Ureter (tissue), 1 donor: ENCODE measurements around the gene PDLIM5. TPM values are rescaled to one million over a fixed set of nuclear protein-coding genes. Genes with fewer than 3 reads are reported as not detected.

Source experiments
- DNase-seq: peaks from one replicate; pipeline ENCODE4 v3.0.0-alpha.2; 2020; ENCODE audit warnings: low spot score
- total RNA-seq: library from RNA; stranded (reverse); gene quantifications from one replicate; pipeline ENCODE4 v1.2.4, GENCODE V29; 2023
- donor health status: DM: yes; HTN: yes; CAD: no.

Gene PDLIM5
- total RNA-seq, 1 donor from 2014 or later: 210 TPM

DNA sequence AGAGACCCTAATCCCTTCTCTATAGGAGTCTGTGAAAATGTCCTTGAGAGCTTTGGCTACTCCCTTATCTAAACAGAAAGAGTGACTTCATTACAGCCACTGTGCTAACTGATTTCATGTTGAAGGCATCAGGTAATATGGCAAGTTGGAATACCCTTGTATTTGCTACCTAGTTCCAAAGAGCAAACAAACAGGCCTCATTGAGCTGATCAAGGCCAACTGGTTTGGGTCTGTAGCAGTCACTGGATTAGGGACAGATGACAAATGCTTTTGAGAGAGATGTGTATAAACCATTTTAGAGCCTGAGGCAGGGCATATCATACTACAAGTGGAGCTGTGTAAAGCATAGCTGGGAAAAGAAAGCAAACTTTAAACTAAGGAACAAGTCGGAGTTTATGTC is 22.9 kb upstream of the PDLIM5 start:
- no peak for DNase-seq

DNA sequence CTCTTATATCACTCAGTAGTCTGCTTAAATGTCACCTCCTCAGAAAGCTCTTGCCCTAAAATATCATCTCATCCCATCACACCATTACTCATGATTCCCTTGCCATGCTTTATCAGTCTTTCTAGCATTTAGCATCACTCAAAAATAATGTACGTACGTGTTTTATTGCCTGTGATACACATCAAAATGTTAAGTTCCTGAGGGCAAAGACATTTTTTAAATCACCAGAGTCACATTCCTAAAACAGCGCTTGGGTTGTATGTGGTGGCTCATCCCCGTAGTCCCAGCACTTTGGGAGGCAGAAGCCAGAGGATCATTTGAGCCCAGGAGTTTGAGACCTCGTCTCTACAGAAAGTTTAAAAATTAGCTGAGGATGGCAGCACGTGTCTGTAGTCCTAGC is 21.3 kb upstream of the PDLIM5 start:
- no peak for DNase-seq

DNA sequence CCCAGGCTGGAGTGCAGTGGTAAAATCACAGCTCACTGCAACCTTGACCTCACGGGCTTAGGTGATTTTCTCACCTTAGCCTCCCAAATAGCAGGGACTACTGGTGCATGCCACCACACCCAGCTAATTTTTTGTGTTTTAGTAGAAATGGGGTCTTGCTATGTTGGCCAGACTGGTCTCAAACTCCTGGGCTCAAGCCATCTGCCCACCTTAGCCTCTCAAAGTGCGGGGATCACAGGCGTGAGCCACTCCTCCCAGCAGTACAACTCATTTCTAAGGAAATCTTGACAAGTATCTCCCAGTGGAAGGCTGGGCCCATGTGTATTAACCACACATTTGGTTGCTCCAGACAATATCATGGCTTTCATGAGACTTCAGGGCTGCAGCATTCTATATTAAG is 20.4 kb upstream of the PDLIM5 start:
- no peak for DNase-seq

DNA sequence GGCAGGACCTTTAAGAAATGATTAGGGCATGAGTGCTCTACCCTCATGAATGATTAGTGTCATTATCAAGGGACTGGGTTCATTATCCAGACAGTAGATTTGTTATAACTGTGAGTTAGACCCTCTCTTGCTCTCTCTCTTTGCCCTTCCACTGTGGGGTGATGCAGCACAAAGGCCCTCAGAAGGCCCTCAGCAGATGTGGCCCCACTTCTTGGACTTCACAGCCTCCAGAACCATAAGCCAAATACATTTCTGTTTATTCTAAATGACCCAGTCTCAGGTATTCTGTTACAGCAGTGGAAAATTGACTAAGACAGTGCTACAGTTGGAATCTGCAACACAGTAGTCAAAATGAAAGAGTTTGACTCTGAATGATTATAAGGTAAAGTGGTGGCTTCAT is 17.2 kb upstream of the PDLIM5 start:
- DNase-seq: no peak

DNA sequence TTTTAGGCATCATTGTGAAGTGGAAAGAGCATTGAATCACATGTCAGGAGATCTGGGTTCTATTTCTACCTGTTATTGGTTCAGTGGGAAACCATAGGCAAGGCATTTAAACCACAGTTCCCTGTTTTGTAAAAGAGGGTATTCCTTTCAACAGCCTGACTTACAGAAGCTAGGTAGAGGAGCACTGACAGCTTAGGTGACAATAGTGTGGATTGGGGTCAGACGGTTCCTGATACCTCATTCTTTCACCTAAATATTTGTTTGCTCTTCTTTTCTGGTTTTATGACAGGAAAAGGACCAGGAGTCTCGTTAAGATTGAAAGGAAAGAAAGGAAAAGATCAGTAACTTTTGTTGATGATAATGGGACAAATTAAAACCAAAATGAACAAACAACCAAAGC is 15.9 kb upstream of the PDLIM5 start:
- DNase-seq: no peak

DNA sequence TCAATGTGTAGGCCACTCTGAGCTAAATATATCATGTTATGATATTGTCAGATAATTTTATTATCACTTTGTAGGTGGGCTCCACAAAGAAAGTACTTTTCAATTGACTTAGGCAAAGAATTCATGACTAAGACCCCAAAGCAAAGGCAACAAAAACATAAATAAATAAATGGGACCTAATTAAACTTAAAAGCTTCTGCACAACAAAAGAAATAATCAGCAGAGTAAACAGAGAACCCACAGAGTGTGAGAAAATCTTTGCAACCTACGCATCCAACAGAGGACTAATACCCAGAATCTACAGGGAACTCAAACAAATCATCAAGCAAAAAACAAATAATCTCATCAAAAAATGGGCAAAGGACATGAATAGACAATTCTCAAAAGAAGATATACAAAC is 15.2 kb upstream of the PDLIM5 start:
- no peak for DNase-seq

DNA sequence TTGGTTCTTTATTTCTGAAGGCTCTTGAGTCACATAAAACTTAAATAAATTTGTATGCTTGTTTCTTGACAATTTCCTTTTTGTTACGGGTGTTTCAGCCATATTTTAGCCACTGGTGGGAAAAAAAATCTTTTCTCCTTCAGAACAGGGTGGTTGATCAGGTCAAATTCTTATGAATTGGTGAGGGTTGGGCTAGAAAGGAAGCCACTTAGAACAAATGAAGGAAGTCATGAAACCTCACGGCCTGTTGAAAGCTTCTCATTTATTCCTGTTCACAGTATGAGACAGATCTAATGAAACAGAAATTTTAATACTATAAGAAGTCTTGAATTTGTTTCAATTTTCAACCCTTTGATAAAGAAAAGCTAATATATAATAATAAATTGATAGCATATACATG is 12.1 kb upstream of the PDLIM5 start:
- DNase-seq: no peak

DNA sequence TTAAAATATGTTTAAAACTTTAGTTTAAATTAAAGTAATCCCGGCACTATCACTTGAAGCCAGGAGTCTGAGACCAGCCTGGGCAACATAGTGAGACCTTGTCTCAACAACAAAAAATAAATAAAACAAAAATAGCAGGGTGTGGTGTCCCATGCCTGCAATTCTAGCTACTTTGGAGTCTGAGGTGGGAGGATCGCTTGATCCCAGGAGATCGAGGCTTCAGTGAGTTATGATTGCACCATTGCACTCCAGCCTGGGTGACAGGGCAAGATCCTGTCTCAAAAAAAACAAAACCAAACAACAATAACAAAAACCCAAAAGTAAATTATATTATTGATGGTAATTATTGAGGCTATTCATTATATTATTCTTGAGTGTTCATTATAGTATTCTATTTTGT is 9.9 kb upstream of the PDLIM5 start:
- no peak for DNase-seq

DNA sequence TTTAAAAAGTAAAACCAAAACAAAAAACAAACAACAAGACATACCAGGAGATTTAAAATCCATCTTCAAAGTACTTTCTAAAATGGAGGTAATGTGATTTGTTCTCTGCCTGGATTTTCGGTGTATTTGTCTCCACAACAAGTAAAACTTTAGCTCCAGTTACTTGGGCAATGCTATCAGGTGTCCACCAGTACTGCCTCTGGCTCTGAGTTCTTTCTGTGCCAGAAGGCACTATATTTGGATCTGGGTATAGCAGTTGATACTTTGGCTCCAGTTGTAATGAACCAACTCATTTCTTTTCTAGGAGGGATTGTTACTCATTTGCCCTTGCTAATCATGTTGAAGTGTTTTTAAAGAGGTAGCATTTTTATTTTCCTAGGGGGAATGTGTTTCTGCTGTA is 9.5 kb upstream of the PDLIM5 start:
- no peak for DNase-seq

DNA sequence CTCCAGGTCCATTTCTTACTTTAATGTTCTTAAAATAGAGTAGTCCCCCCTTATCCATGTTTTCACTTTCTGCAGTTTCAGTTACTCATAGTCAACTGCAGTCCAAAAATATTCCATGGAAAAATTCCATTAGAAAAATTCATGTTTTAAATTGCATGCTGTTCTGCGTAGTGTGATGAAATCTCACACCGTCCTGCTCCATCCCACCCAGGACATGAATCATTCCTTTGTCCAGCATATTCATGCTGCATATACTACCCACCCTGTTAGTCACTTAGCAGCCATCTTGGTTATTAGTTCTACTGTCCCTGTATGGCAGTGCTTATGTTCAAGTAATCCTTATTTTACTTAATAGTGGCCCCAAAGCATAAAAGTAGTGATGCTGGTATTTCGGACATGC is 5.4 kb upstream of the PDLIM5 start:
- DNase-seq: no peak

DNA sequence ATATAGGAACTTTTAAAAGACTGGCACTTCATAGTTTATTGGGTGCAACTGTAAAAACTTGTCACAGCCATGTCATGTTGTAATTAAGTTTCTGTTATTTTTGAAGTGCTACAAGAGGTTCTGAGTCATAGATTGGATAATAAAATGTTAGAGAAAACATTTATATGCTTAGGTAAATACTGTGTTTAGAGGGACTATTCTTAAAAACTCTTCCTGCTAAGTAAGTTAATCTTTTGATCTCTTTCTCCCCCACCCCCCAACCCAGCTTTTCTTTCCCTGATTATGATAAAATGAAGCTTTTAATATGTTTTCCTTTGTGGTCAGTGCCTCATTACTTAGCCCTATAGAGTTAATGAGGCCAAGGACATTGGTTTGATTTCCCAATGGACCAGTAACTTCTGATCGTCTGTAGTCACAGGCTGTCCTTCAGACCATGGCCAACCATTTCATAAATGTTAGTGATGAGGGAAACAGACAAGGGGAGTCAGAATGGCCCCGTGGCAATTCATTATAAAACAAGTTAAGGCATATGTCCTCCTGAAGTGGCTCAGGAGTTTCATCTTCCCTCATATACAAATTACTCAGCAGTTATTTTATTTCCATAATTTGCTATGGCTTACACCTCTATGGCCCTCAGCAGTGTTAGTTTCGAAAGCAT is 3.9 kb upstream of the PDLIM5 start:
- no peak for DNase-seq

DNA sequence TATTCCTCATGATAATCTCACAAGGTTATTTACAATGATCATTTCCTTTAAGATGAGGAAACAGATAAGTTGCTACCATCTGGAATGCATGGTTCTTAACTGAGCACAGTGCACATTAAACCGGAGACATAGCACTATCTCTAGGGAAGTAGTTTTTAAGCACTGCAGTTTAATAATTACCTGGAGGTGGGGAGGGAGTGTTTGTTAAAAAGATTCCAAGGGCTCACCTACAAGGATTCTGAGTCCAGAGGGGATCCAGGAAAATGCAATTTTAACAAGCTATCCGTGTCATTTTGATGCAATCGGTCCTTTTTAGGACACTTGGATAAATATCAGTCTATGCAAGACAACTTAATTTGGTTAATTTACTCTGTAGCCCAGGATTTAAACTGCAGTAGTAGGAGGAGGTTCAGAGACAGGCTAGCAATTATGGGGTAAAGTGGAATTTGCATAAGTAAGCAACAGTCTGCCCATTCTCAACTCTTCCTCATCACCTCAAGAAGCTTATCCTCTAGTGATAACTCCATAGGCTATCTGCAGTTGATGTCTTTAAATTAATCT is 2.8 kb upstream of the PDLIM5 start:
- DNase-seq: no peak

DNA sequence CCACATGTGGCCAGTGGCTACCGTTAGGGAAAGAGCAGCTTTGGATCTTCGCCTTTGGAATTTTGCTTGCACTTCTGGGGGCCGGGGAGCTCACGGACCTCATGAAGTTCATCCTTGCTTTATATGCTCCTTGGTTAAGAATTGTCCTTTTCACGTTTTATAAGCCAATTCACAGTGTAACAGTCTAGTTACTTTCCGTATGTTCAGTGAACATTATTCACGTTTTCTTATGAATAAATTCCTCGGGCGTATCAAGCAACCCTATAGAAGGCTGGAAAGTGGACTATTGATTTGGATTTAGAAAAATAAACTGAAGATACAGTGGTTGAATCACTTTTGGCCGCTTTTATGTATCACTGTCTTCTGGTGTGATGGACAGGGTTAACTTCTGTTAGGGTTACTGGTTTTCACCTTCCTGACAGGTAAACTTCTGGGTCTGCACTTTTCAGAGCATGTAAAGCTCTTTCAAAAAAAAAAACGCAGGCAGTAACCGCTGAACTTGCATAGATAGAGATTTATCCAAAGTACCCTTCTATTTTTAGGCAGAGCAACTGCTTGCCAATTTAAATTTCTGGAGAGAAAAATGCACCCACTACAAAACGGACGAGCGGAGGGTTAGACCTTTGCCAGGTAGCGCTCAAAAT is 569 bp upstream of the PDLIM5 start:
- DNase-seq: no peak

DNA sequence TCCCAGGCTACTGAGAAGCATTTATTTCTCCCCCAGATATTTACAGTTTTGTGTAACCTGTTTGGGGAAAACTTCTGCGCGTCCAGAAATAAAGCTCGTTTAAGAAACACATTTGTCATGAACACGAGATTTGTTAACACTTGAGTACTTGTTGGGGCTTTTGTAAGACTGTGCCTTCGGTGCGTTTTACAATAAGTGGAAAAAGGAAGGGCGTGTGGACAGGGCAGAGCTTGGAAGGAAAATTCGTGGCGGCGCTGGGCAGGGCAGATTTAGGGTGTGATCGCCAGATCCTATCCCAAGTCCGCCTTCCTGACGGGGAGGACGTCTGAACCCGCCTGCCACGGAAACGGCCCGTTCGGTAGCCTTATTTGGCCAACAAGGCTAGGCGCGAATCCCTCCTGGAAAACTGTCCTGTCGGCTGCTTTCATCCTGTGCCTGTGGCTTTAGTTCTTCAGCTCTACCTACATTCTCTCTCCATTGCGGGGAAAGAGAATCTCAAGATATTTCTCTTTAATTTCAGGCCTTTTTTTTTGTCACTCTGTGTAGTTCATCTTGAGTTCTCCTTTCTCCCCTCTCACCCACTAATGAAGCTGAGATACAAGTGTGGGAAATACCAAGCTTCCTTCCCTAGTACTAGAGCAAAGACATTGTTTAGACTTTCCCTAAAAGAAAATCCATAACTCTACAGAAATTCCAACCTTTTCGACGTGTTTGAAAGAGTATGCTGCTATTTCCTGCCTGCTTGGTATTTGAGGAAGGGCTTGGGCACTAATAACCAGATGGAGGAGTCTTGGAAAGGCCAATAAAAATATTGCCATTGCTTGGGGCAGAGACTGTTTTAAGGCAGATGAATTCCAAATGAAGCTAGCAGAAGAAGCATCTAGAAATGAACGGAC is 982 bp downstream of the PDLIM5 start:
- DNase-seq: peak; percentile 87

DNA sequence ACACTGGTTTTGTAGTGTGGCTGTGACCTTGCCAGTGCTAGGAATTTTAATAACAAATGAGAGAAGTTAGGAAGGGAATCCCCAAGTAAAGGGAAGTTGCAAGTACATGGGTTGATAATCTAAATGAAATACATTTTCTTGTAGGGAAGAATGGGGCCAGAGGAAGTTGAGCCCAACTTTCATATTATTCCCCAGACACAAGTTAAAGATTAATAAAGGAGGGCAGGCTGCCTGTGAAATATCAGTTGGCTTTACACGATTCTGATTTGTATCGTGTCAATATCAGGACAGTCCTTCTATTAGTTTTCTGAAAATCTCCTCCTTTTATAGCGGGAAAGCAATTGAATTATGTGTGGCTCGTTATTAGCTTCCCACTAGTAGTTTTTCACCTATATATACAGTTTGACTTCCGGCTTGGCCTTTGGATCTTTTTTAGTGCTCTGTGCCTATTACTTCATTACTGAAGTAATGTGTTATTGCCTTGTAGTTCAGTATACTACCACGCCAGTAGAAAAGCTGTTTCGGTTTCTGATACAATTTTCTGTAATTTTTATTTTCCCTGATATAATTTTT is 1.7 kb downstream of the PDLIM5 start:
- DNase-seq: no peak

DNA sequence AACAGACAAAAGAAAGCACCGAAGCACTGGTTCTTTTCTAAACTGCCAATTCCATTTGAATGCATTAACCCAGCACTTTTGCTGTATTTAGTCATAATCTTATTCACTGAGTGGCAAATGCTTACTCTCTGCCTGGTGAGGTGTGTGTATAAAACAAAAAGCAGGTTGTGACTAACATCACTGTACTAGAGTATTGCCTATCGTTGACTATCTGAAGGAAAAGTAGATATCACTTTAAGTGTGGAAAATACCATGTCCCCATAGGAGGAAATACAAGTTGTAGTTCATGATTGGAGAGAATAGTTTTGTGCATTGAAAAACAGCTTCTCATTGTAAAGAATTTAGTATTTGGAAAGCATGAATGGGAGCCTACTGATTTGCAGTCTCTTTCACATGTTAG is 2.7 kb downstream of the PDLIM5 start:
- no peak for DNase-seq

DNA sequence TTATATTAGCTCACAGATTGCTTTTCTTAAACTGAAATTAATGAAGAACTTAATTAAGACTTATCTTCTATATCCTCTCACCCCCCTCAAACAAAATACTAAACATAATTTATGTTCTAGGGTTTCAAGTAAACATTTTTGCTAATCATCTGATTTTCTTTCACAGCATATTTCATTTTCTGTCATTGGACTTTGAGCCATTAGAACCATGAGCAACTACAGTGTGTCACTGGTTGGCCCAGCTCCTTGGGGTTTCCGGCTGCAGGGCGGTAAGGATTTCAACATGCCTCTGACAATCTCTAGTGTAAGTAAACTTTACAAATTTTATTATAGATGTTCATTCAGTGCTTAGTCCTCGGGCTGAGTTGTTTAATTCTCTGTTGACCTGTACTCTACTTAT is 3.3 kb downstream of the PDLIM5 start:
- DNase-seq: peak; percentile 64

DNA sequence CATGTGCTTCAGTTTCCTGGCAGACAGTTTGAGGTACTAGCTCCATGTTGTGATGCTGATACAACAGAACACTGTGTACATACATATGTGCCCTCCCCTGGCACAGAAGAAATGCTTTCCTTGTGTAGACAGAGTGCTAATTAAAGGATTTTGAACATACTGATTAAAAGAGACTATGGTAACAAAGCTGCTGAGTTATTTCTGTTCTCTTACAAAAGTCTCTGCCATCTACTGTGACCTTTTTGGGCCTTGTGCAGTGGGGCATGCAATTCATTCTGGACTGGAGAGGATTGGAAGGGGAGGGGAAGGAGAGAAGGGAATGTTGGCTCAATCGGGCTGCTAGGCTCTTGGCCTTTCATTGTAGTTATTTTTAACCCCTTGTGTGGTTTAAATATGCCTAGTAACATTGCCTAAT is 6.0 kb downstream of the PDLIM5 start:
- no peak for DNase-seq

DNA sequence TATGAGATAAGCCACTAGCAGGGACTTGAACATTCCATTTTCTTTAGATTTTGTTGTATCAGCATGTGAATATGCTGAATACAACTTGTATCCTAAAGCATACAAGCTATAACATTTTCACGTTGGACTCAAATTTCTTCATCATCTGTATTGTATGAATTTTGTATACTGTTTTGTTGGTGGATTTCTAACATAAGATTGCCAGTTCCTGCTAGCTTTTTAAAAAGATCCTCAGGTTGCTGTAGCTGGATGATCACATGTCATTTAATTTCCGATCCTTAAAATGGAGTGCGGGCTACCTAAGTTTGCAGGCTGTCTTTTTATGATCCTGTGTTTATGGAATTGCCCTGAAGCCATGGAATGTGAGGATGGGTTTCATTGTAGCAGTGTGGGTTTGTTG is 6.9 kb downstream of the PDLIM5 start:
- no peak for DNase-seq

DNA sequence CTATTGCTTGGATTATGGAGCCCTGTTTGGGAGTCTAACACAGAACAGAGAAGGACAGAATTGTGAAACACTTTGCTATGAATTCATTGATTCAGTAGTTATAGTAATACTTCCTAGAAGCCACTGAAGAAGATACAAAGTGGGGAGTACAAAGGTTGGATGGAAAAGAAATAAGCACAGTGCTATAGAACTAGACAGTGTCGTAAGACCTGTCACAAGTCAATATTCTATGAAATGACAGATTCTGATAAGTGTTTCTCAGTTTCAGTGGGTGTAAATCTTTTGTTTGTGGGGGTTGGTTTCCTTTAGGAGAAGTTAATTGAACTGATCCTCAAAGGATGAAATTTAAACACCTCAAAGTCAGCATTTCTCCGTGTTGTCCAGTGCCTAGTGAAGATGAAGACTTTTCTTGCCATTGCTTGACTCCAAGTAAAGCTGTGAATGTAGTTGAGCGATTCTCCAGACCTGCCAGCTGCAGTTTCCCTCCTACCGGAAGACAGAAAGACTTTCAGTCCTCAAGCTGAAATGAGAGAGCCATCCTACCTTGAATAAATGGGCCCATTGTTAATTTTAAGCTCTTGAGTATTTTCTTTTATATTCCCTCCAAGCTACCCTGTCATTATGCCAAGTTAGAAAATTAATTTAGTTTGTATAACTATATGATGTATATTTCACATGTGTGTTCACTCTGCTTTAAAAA is 7.9 kb downstream of the PDLIM5 start:
- DNase-seq: no peak

DNA sequence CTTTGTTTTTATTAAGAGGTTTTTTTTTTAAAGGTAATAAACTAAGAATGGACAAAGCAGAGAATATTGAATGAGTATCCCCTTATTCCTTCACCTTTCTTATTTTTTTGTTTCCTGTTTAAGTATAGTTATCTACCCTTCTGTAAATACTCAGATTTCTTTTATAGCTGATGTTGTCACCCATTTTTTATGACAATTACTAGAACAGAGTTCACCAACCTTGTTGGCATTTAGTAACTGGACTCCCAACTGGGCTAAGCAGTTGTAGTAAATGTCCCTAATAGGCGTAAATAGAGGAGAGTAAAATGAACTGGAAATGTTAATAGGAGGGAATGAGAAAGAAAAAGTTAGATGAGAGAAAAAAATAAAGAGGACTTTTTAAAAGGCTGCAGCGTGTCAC is 9.8 kb downstream of the PDLIM5 start:
- DNase-seq: no peak

DNA sequence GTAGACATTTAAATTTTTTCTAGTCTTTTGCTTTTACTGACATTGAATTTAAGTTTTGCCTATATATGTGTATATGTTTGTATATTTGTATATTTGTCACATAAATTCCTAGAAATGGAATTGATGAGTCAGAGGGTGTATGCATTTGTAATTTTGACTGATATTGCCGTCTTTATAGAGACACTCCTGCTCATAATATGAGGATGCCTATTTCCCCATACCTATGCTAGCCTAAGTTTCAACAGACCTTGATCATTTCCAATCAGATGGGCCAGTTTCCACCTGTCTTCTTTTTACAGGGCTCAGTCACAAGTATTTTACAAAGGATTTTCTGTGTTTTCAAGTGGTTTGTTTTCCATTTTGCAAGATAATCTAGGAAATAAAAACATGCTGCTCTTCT is 10.8 kb downstream of the PDLIM5 start:
- no peak for DNase-seq
